ENCODE measurements around the gene FYTTD1. TPM values are rescaled to one million over a fixed set of nuclear protein-coding genes. Genes with fewer than 3 reads are reported as not detected.

The FYTTD1 gene
- total RNA-seq, 1 donor from 2014 or later = 37.7 TPM

DNA sequence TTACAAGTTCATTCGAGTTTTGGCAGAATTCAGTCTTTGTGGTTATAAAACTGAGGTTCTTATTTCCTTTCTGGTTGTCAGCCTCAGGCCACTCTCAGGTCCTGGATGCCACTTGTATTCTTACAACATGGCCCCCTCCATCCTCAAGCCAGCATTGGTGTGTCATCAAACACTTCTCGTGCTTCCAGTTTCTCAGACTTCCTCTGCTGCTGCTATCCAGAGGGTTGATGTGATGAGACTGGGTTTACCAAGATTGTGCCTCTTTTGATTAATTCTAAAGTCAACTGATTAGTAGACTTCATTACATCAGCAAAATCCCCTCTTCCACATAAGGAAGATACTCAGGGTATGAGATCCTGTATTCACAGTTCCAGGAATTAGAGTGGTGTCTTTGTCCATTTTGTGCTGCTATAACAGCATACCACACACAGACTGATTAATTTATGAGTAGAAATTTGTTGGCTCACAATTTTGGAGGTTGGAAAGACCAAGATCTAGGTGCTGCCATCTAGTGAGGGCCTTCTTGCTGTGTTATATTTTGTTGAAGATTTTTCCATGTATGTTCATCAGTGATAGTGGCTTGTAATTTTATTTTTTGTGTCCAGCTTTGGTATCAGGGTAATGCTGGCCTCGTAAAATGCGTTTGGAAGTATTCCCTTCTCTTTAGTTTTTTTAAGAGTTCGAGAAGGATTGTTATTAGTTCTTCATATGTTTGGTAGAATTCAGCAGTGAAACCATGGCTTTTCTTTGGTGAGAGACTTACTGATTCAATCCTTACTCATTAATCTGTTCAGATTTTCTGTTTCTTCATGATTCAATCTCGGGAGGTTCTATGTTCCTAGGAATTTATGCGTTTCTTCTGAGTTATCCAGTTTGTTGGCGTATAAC lies 52.5 kb downstream of the FYTTD1 start:
- DNase-seq (no peak), ATAC-seq (peak; percentile 31 to 51)
- Histone ChIP-seq H3K9me3 (no peaks in the 10 kb centered on the region), H3K4me3 (no peak overlapping the region), H3K27ac (no peak overlapping the region), H3K36me3 (no peaks in the 10 kb centered on the region), H3K4me1 (peaks cover 21% of the 10 kb centered on the region), H3K27me3 (ENCODE audit: low read depth) (no peaks in the 10 kb centered on the region)
- TF ChIP-seq CTCF (IDR thresholded peaks at IDR 0.05) = peak; percentile 27
- intact Hi-C loops (cut with DNase I) = no loop called here

- no peak for DNase-seq
- Histone ChIP-seq H3K27ac (no peak overlapping the region), H3K4me1 (peaks cover 21% of the 10 kb centered on the region), H3K36me3 (no peaks in the 10 kb centered on the region), H3K27me3 (ENCODE audit: low read depth) (no peaks in the 10 kb centered on the region), H3K4me3 (no peak overlapping the region), H3K9me3 (no peaks in the 10 kb centered on the region)
- intact Hi-C loops (cut with DNase I) = no loop called here
- no peak for ATAC-seq
- TF ChIP-seq CTCF (IDR thresholded peaks at IDR 0.05) = no peak
These were observed 53.2 kb downstream of the FYTTD1 start for GRCh38 chr3:197802779-197803459.

- Histone ChIP-seq H3K4me3 (no peak overlapping the region), H3K36me3 (no peaks in the 10 kb centered on the region), H3K9me3 (no peaks in the 10 kb centered on the region), H3K27ac (no peak overlapping the region), H3K4me1 (peaks cover 24% of the 10 kb centered on the region), H3K27me3 (ENCODE audit: low read depth) (no peaks in the 10 kb centered on the region)
- intact Hi-C loops (cut with DNase I) = no loop called here
- DNase-seq = no peak
- no peak for ATAC-seq
- no peak for TF ChIP-seq CTCF (IDR thresholded peaks at IDR 0.05)
These were observed 54.8 kb downstream of the FYTTD1 start for GRCh38 chr3:197804511-197804910.

GRCh38 chr3:197807969-197808587 lies 58.4 kb downstream of the FYTTD1 start:
- TF ChIP-seq CTCF (IDR thresholded peaks at IDR 0.05) = no peak
- Histone ChIP-seq H3K4me1 (peaks cover 6% of the 10 kb centered on the region), H3K4me3 (no peak overlapping the region), H3K36me3 (no peaks in the 10 kb centered on the region), H3K27ac (no peak overlapping the region), H3K27me3 (ENCODE audit: low read depth) (no peaks in the 10 kb centered on the region), H3K9me3 (no peaks in the 10 kb centered on the region)
- DNase-seq = no peak
- intact Hi-C loops (cut with DNase I) = no loop called here
- no peak for ATAC-seq

GRCh38 chr3:197809356-197810020 lies 59.8 kb downstream of the FYTTD1 start:
- no peak overlapping the region for H3K4me3 ChIP-seq

More at GRCh38 chr3:197809356-197810020, 59.8 kb downstream of the FYTTD1 start:
- Histone ChIP-seq H3K36me3 (no peaks in the 10 kb centered on the region), H3K27me3 (ENCODE audit: low read depth) (no peaks in the 10 kb centered on the region), H3K4me1 (peaks cover 6% of the 10 kb centered on the region), H3K27ac (no peak overlapping the region), H3K9me3 (no peaks in the 10 kb centered on the region)
- DNase-seq = no peak
- TF ChIP-seq CTCF (IDR thresholded peaks at IDR 0.05) = no peak
- intact Hi-C loops (cut with DNase I) = no loop called here
- no peak for ATAC-seq

All from lower lobe of right lung (tissue), 2 donors.